Measurements from ENCODE around the gene ZFP1.
A peak's percentile ranks its signal among the peaks of the same experiment; 100 is the strongest.

Gene ZFP1

GRCh38 chr16:75099738-75100602 lies 48.4 kb upstream of the ZFP1 start:
- TF ChIP-seq ISL1 (CRISPR knock-in tag; IDR thresholded peaks at IDR 0.05): no peak
- no peak for TF ChIP-seq ZNF565 (CRISPR knock-in tag; conservative IDR thresholded peaks at IDR 0.05; ENCODE audit: low read depth)
- TF ChIP-seq RARB (CRISPR knock-in tag; IDR thresholded peaks at IDR 0.05): no peak
- TF ChIP-seq, protein P1, sequence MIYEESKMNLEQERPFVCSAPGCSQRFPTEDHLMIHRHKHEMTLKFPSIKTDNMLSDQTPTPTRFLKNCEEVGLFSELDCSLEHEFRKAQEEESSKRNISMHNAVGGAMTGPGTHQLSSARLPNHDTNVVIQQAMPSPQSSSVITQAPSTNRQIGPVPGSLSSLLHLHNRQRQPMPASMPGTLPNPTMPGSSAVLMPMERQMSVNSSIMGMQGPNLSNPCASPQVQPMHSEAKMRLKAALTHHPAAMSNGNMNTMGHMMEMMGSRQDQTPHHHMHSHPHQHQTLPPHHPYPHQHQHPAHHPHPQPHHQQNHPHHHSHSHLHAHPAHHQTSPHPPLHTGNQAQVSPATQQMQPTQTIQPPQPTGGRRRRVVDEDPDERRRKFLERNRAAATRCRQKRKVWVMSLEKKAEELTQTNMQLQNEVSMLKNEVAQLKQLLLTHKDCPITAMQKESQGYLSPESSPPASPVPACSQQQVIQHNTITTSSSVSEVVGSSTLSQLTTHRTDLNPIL (CRISPR knock-in tag; IDR thresholded peaks at IDR 0.05; ENCODE audit: low read depth): no peak
- TF ChIP-seq PPARA (CRISPR knock-in tag; IDR thresholded peaks at IDR 0.05; ENCODE audit: borderline replicate concordance): no peak
- TF ChIP-seq ZFP3 (CRISPR knock-in tag; IDR thresholded peaks at IDR 0.05): no peak
- no peak for TF ChIP-seq TCF4 (CRISPR knock-in tag; IDR thresholded peaks at IDR 0.05; ENCODE audit: borderline replicate concordance)
- no peak for TF ChIP-seq GLIS3 (CRISPR knock-in tag; IDR thresholded peaks at IDR 0.05)
- no peak for TF ChIP-seq BACH2 (CRISPR knock-in tag; IDR thresholded peaks at IDR 0.05; ENCODE audit: borderline replicate concordance)
- no peak for TF ChIP-seq TOX (CRISPR knock-in tag; IDR thresholded peaks at IDR 0.05; ENCODE audit: borderline replicate concordance)
- TF ChIP-seq ESRRG (CRISPR knock-in tag; IDR thresholded peaks at IDR 0.05): no peak
- TF ChIP-seq, protein P2, sequence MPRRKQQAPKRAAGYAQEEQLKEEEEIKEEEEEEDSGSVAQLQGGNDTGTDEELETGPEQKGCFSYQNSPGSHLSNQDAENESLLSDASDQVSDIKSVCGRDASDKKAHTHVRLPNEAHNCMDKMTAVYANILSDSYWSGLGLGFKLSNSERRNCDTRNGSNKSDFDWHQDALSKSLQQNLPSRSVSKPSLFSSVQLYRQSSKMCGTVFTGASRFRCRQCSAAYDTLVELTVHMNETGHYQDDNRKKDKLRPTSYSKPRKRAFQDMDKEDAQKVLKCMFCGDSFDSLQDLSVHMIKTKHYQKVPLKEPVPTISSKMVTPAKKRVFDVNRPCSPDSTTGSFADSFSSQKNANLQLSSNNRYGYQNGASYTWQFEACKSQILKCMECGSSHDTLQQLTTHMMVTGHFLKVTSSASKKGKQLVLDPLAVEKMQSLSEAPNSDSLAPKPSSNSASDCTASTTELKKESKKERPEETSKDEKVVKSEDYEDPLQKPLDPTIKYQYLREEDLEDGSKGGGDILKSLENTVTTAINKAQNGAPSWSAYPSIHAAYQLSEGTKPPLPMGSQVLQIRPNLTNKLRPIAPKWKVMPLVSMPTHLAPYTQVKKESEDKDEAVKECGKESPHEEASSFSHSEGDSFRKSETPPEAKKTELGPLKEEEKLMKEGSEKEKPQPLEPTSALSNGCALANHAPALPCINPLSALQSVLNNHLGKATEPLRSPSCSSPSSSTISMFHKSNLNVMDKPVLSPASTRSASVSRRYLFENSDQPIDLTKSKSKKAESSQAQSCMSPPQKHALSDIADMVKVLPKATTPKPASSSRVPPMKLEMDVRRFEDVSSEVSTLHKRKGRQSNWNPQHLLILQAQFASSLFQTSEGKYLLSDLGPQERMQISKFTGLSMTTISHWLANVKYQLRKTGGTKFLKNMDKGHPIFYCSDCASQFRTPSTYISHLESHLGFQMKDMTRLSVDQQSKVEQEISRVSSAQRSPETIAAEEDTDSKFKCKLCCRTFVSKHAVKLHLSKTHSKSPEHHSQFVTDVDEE (CRISPR knock-in tag; IDR thresholded peaks at IDR 0.05): no peak
- no peak for TF ChIP-seq SNAI2 (CRISPR knock-in tag; IDR thresholded peaks at IDR 0.05)
- TF ChIP-seq ZNF8 (CRISPR knock-in tag; IDR thresholded peaks at IDR 0.05): no peak
- no peak for TF ChIP-seq ARNTL (CRISPR knock-in tag; IDR thresholded peaks at IDR 0.05; ENCODE audit: borderline replicate concordance, low read depth)
- TF ChIP-seq CSRNP3 (CRISPR knock-in tag; IDR thresholded peaks at IDR 0.05): no peak
- TF ChIP-seq OSR1 (CRISPR knock-in tag; IDR thresholded peaks at IDR 0.05): no peak
- peak; percentile 25; the same call in 2 of the 3 replicates for ATAC-seq

DNA sequence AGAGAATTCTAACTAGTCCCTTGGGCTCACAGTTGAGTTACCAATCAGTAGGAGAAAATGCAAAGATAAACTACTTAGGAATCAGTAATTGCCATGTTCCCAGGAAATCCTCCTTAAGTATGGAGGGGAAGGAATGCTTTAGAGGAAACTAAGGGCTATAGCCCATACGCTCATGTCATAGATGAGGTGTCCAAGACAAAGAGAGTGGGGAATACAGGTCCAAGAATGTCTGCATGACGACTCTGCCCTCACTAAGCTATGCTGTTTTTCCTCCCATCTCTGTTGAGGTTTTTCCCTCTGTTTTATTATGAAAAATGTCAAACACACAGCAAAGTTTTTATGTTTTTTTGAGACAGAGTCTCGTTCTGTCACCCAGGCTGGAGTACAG lies 47.7 kb upstream of the ZFP1 start:
- ATAC-seq: no peak
- TF ChIP-seq ZNF70 (CRISPR knock-in tag; IDR thresholded peaks at IDR 0.05): no peak

GRCh38 chr16:75101635-75102034 lies 46.7 kb upstream of the ZFP1 start:
- TF ChIP-seq CSDC2 (CRISPR knock-in tag; IDR thresholded peaks at IDR 0.05) (no peak), ESRRG (CRISPR knock-in tag; IDR thresholded peaks at IDR 0.05) (no peak), CSRNP3 (CRISPR knock-in tag; IDR thresholded peaks at IDR 0.05) (no peak), ISL1 (CRISPR knock-in tag; IDR thresholded peaks at IDR 0.05) (no peak), ZNF8 (CRISPR knock-in tag; IDR thresholded peaks at IDR 0.05) (no peak), PATZ1 (CRISPR knock-in tag; IDR thresholded peaks at IDR 0.05; ENCODE audit: borderline replicate concordance) (no peak), TOX (CRISPR knock-in tag; IDR thresholded peaks at IDR 0.05; ENCODE audit: borderline replicate concordance) (no peak), POU6F1 (CRISPR knock-in tag; IDR thresholded peaks at IDR 0.05; ENCODE audit: borderline replicate concordance, low read depth) (no peak)
- TF ChIP-seq, protein P2 (CRISPR knock-in tag; IDR thresholded peaks at IDR 0.05): no peak
- ATAC-seq: no peak
